Esophagus squamous epithelium (tissue), 5 donors: ENCODE measurements around the gene NEK9. TPM values are rescaled to one million over a fixed set of nuclear protein-coding genes. Genes with fewer than 3 reads are reported as not detected.

Experiments used
- DNase-seq: peaks from one replicate; lab custom pipeline; 2025; lab: John Stamatoyannopoulos, UW
- H3K27ac ChIP-seq, 4 donors: fragments of 200-600 bp; sonication (generic); one replicate each; pipeline ENCODE4 v1.5.1; 2016 to 2019; ENCODE audit warnings: mild to moderate bottlenecking in 1 of 4
- H3K27me3 ChIP-seq, 4 donors: fragments of 200-600 bp; sonication (generic); 1 replicate in 3 of 4; 2 replicates in 1 of 4; pipeline versions ENCODE4 v1.5.1 to v1.6.0; 2017 to 2021; ENCODE audit warnings: antibody characterized with exemption in 1 of 4
- H3K36me3 ChIP-seq, 3 donors: fragments of 200-600 bp; sonication (generic); one replicate each; pipeline ENCODE4 v1.5.1; 2016 to 2019
- H3K4me1 ChIP-seq, 3 donors: fragments of 200-600 bp; sonication (generic); one replicate each; pipeline ENCODE4 v1.5.1; 2017 to 2019
- H3K4me3 ChIP-seq, 4 donors: fragments of 200-600 bp; sonication (generic); 1 replicate in 3 of 4; 2 replicates in 1 of 4; pipeline ENCODE4 v1.5.1; 2016 to 2019; ENCODE audit warnings: mild to moderate bottlenecking in 2 of 4, moderate library complexity in 1 of 4
- H3K9me3 ChIP-seq, 3 donors: fragments of 200-600 bp; sonication (generic); one replicate each; pipeline ENCODE4 v1.5.1; 2016 to 2019
- CTCF ChIP-seq, 6 experiments: fragments of 450-650 bp in 4 of 6; fragments of 200-600 bp in 2 of 6; sonication (generic) in 2 of 6; IDR thresholded peaks; one replicate each; pipeline ENCODE4 v1.5.1; 2016 to 2019; ENCODE audit warnings: antibody characterized with exemption in 6 of 6, mild to moderate bottlenecking in 4 of 6, moderate library complexity in 4 of 6
- POLR2A ChIP-seq, 4 donors: fragments of 450-650 bp; IDR thresholded peaks; one replicate each; pipeline ENCODE4 v1.6.1; 2017; ENCODE audit warnings: antibody characterized with exemption in 4 of 4, mild to moderate bottlenecking in 4 of 4, moderate library complexity in 3 of 4
- WGBS, 2 donors: methylation state at CpG; one replicate each; pipeline ENCODE4 v1.1.5; 2018; 5-methylcytosine and 5-hydroxymethylcytosine counted together
- intact Hi-C: fragments of 100-400 bp; cut with DNase I; formaldehyde crosslinking; loops from one replicate; pipeline ENCODE4 v1.15.0; 2022
- total RNA-seq, 4 donors: library from RNA; depleted of rRNA; stranded (reverse); fragments of >200 nt; gene quantifications; one replicate each; pipeline ENCODE4 v1.1.0, GENCODE V29; 2016
- donor health status: DM: yes; HTN: yes; CAD: no.

The NEK9 gene
- total RNA-seq, 4 donors from 2014 or later: 16.6 to 37.2 (median 17.8) TPM

GRCh38 chr14:75147423-75148071 is 20.7 kb upstream of the NEK9 start:
- Histone ChIP-seq H3K4me1 (peaks cover 9 to 92% (median 46%) of the 10 kb centered on the region in 3 donors), H3K36me3 (peaks cover 0 to 59% (median 7%) of the 10 kb centered on the region in 3 donors), H3K4me3 (peak overlapping the region in 1 of 4 donors; percentile 37), H3K27ac (peak overlapping the region; percentile 62 to 94 (median 82)), H3K9me3 (no peaks in the 10 kb centered on the region), H3K27me3 (no peaks in the 10 kb centered on the region)
- no peak for DNase-seq
- TF ChIP-seq POLR2A (IDR thresholded peaks at IDR 0.05) (no peak), CTCF (IDR thresholded peaks at IDR 0.05) (peak in 5 of 6 experiments; percentile 31 to 42 (median 35))
- intact Hi-C loops: no loop called here
- 57 to 59% methylated on average over 5 to 12 of the region's 13 CpGs for WGBS, 2 donors

- peak in 1 of 4 donors; percentile 43 for TF ChIP-seq POLR2A (IDR thresholded peaks at IDR 0.05)
- no peak for TF ChIP-seq CTCF (IDR thresholded peaks at IDR 0.05)
- H3K27ac ChIP-seq: peak overlapping the region in 3 of 4 donors; percentile 75 to 82 (median 81)
- intact Hi-C loops: no loop called here
- no peaks in the 10 kb centered on the region for H3K9me3 ChIP-seq
- WGBS, 2 donors: 26 to 44% methylated on average over 3 to 5 of the region's 5 CpGs
- peaks cover 8 to 87% (median 37%) of the 10 kb centered on the region in 3 donors for H3K4me1 ChIP-seq
- no peak overlapping the region for H3K4me3 ChIP-seq
- peaks cover 0 to 46% (median 7%) of the 10 kb centered on the region in 3 donors for H3K36me3 ChIP-seq
- H3K27me3 ChIP-seq: no peaks in the 10 kb centered on the region
- DNase-seq: no peak
These were observed 18.1 kb upstream of the NEK9 start for GRCh38 chr14:75144944-75145343.

- intact Hi-C loops: no loop called here
- TF ChIP-seq POLR2A (IDR thresholded peaks at IDR 0.05) (no peak), CTCF (IDR thresholded peaks at IDR 0.05) (no peak)
- H3K27me3 ChIP-seq: no peaks in the 10 kb centered on the region
- H3K36me3 ChIP-seq: peaks cover 0 to 39% (median 3%) of the 10 kb centered on the region in 3 donors
- peak overlapping the region in 3 of 4 donors; percentile 75 to 82 (median 81) for H3K27ac ChIP-seq
- no peaks in the 10 kb centered on the region for H3K9me3 ChIP-seq
- H3K4me3 ChIP-seq: no peak overlapping the region
- DNase-seq: no peak
- H3K4me1 ChIP-seq: peaks cover 6 to 82% (median 27%) of the 10 kb centered on the region in 3 donors
- 85 to 94% methylated on average over 6 to 9 of the region's 9 CpGs for WGBS, 2 donors
These were observed 17.1 kb upstream of the NEK9 start for GRCh38 chr14:75143761-75144527.

- Histone ChIP-seq H3K27me3 (no peaks in the 10 kb centered on the region), H3K36me3 (peaks cover 0 to 33% (median 0%) of the 10 kb centered on the region in 3 donors), H3K4me3 (no peak overlapping the region), H3K9me3 (no peaks in the 10 kb centered on the region), H3K4me1 (peaks cover 6 to 81% (median 15%) of the 10 kb centered on the region in 3 donors), H3K27ac (peak overlapping the region in 2 of 4 donors; percentile 27 to 38)
- no peak for DNase-seq
- intact Hi-C loops: no loop called here
- TF ChIP-seq POLR2A (IDR thresholded peaks at IDR 0.05) (no peak), CTCF (IDR thresholded peaks at IDR 0.05) (no peak)
- WGBS, 2 donors: 32 to 36% methylated on average over 1 of the region's 1 CpG
These were observed 15.6 kb upstream of the NEK9 start for GRCh38 chr14:75142494-75142893.

- H3K4me1 ChIP-seq: peaks cover under 1 to 76% (median 11%) of the 10 kb centered on the region in 3 donors
- intact Hi-C loops: no loop called here
These were observed 15.1 kb upstream of the NEK9 start for GRCh38 chr14:75141967-75142366.

More at GRCh38 chr14:75141967-75142366, 15.1 kb upstream of the NEK9 start:
- Histone ChIP-seq H3K4me3 (no peak overlapping the region), H3K27ac (peak overlapping the region in 1 of 4 donors; percentile 27), H3K27me3 (no peaks in the 10 kb centered on the region), H3K9me3 (no peaks in the 10 kb centered on the region), H3K36me3 (peaks cover 0 to 28% (median 0%) of the 10 kb centered on the region in 3 donors)
- TF ChIP-seq POLR2A (IDR thresholded peaks at IDR 0.05) (no peak), CTCF (IDR thresholded peaks at IDR 0.05) (peak in 5 of 6 experiments; percentile 16 to 40 (median 19))
- no peak for DNase-seq
